CD14-positive monocyte (primary cell): ENCODE measurements around the gene SPAG9. TPM values are rescaled to one million over a fixed set of nuclear protein-coding genes. Genes with fewer than 3 reads are reported as not detected.

Experiments used
- DNase-seq, 3 donors: peaks; one replicate each; pipeline ENCODE4 v3.0.0-alpha.2; 2011 to 2022
- H2AFZ ChIP-seq: 2 replicates; pipeline ENCODE4 v1.6.0; 2012; ENCODE audit warnings: mild to moderate bottlenecking, low read depth, low read length, inconsistent platforms; ENCODE audit not compliant: insufficient read depth, poor library complexity, severe bottlenecking
- H3K27ac ChIP-seq, 2 donors: 1 replicate in 1 of 2; 2 replicates in 1 of 2; pipeline ENCODE4 v1.5.1; 2012 to 2013; ENCODE audit warnings: low read length in 2 of 2, control low read depth in 1 of 2, inconsistent platforms in 1 of 2, low read depth in 1 of 2, mild to moderate bottlenecking in 1 of 2
- H3K27me3 ChIP-seq, 2 donors: one replicate each; pipeline versions ENCODE4 v1.6.0 to v1.6.1; 2011 to 2013; ENCODE audit warnings: low read length in 2 of 2; ENCODE audit not compliant: control insufficient read depth in 2 of 2, insufficient read depth in 2 of 2
- H3K36me3 ChIP-seq, 2 donors: replicated peaks in 1 of 2; 1 replicate in 1 of 2; 2 replicates in 1 of 2; pipeline versions ENCODE4 v1.5.1 to v1.6.1; 2012 to 2013; ENCODE audit warnings: low read length in 2 of 2, control low read depth in 1 of 2, inconsistent platforms in 1 of 2, mild to moderate bottlenecking in 1 of 2; ENCODE audit not compliant: insufficient read depth in 2 of 2, control insufficient read depth in 1 of 2
- H3K4me1 ChIP-seq, 2 donors: 1 replicate in 1 of 2; 2 replicates in 1 of 2; pipeline versions ENCODE4 v1.5.1 to v1.6.1; 2012 to 2013; ENCODE audit warnings: low read length in 2 of 2, control low read depth in 1 of 2, inconsistent platforms in 1 of 2, mild to moderate bottlenecking in 1 of 2, moderate library complexity in 1 of 2; ENCODE audit not compliant: insufficient read depth in 2 of 2, control insufficient read depth in 1 of 2
- H3K4me2 ChIP-seq: replicated peaks from 2 replicates; pipeline ENCODE3; 2012; ENCODE audit warnings: low read length, moderate library complexity, mild to moderate bottlenecking; ENCODE audit not compliant: poor library complexity, severe bottlenecking; ENCODE audit errors: extremely low read depth
- H3K4me3 ChIP-seq, 3 experiments: fragments of 200-600 bp in 1 of 3; sonication (generic) in 1 of 3; replicated peaks in 1 of 3; 1 replicate in 2 of 3; 2 replicates in 1 of 3; pipeline ENCODE4 v1.5.1; 2011 to 2013; ENCODE audit warnings: low read length in 3 of 3, mild to moderate bottlenecking in 3 of 3, control low read depth in 2 of 3, low read depth in 2 of 3, inconsistent platforms in 1 of 3, moderate library complexity in 1 of 3
- H3K79me2 ChIP-seq: 2 replicates; pipeline ENCODE4 v1.6.0; 2012; ENCODE audit warnings: mild to moderate bottlenecking, control low read depth, inconsistent platforms, low read length, moderate library complexity; ENCODE audit not compliant: insufficient read depth
- H3K9ac ChIP-seq: 2 replicates; pipeline ENCODE4 v1.6.0; 2017; ENCODE audit warnings: low read length, mild to moderate bottlenecking; ENCODE audit not compliant: insufficient read depth, poor library complexity, severe bottlenecking
- H3K9me3 ChIP-seq, 2 donors: replicated peaks in 1 of 2; 1 replicate in 1 of 2; 2 replicates in 1 of 2; pipeline versions ENCODE4 v1.5.1 to v1.6.1; 2012 to 2013; ENCODE audit warnings: low read length in 2 of 2, control low read depth in 1 of 2; ENCODE audit not compliant: control insufficient read depth in 1 of 2, insufficient read depth in 1 of 2
- H4K20me1 ChIP-seq: 2 replicates; pipeline ENCODE4 v1.6.0; 2012; ENCODE audit warnings: mild to moderate bottlenecking, low read length, control low read depth, moderate library complexity; ENCODE audit not compliant: insufficient read depth
- H3K27ac Mint-ChIP-seq, 7 donors: one replicate each; pipeline ENCODE4 v1.8.0; 2020; ENCODE audit warnings: mild to moderate bottlenecking in 7 of 7, mixed read lengths in 7 of 7, moderate library complexity in 6 of 7, inconsistent platforms in 2 of 7
- H3K27me3 Mint-ChIP-seq, 3 donors: one replicate each; pipeline ENCODE4 v1.8.0; 2021 to 2022; ENCODE audit warnings: low read depth in 3 of 3, mild to moderate bottlenecking in 3 of 3, mixed read lengths in 3 of 3, moderate library complexity in 3 of 3, inconsistent platforms in 1 of 3
- H3K36me3 Mint-ChIP-seq, 2 donors: one replicate each; pipeline ENCODE4 v1.8.0; 2020; ENCODE audit warnings: mixed read lengths in 2 of 2, inconsistent platforms in 1 of 2, mild to moderate bottlenecking in 1 of 2
- H3K4me1 Mint-ChIP-seq: one replicate; pipeline ENCODE4 v1.8.0; 2020; ENCODE audit warnings: mild to moderate bottlenecking, mixed read lengths
- H3K4me3 Mint-ChIP-seq, 2 donors: one replicate each; pipeline ENCODE4 v1.8.0; 2020; ENCODE audit warnings: mild to moderate bottlenecking in 2 of 2, mixed read lengths in 2 of 2, moderate library complexity in 1 of 2
- H3K9me3 Mint-ChIP-seq, 7 donors: one replicate each; pipeline ENCODE4 v1.8.0; 2020 to 2022; ENCODE audit warnings: mixed read lengths in 7 of 7, mild to moderate bottlenecking in 6 of 7, moderate library complexity in 6 of 7, inconsistent platforms in 2 of 7
- WGBS: methylation state at CpG from one replicate; pipeline ENCODE4 v1.1.5; 2013; ENCODE audit warnings: missing lambda C conversion rate; ENCODE audit not compliant: insufficient coverage; 5-methylcytosine and 5-hydroxymethylcytosine counted together
- intact Hi-C, 2 donors: fragments of 100-400 bp; cut with micrococcal nuclease; formaldehyde crosslinking; loops; one replicate each; pipeline versions ENCODE4 v1.15.0 to v1.15.1; 2023
- polyA plus RNA-seq, 3 donors: library from polyadenylated mRNA; depleted of rRNA in 1 of 3; unstranded in 2 of 3; stranded (reverse) in 1 of 3; fragments of 300-500 nt in 2 of 3; fragments of >200 nt in 1 of 3; fragmentation: Illumina TruSeq in 2 of 3; gene quantifications; 1 replicate in 2 of 3; 2 replicates in 1 of 3; pipeline ENCODE4 v1.2.3, GENCODE V29; 2012 to 2021
- TF ChIP-seq, protein P1 (sequence below): fragments of 200-600 bp; IDR thresholded peaks from one replicate; pipeline ENCODE4 v1.8.0; 2022; ENCODE audit warnings: antibody characterized with exemption, mild to moderate bottlenecking

Gene SPAG9
- polyA plus RNA-seq, 3 donors, result 4.9 to 33.1 (median 8.5) TPM

DNA sequence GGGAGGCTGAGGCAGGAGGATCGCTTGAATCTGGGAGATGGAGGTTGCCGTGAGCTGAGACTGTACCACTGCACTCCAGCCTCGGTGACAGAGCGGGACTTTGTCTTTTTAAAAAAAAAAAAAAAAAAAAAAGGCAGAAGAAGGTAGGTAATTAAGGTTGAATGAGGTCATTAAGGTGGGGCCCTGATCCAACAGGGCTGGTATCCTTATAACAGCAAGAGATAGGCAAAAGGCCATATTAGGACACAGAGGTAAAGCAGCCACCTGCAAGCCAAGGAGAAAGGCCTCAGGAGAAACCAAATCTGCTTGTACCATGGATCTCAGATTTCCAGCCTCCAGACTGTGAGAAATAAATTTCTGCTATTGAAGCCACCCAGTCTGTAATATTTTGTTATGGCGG is 60.3 kb downstream of the SPAG9 start:
- peaks cover 15% of the 10 kb centered on the region in 2 donors for H3K36me3 Mint-ChIP-seq
- no peak overlapping the region for H3K4me3 ChIP-seq
- H3K9me3 ChIP-seq, result no peaks in the 10 kb centered on the region
- no peak overlapping the region for H3K9ac ChIP-seq
- intact Hi-C loops, result loop anchor here in 1 of 2 donors (10.0 kb wide), 1 partner anchor 54 kb away; no protein-coding TSS in a partner anchor
- no peaks in the 10 kb centered on the region for H3K36me3 ChIP-seq
- H3K4me1 ChIP-seq, result no peaks in the 10 kb centered on the region
- H3K27ac Mint-ChIP-seq, result no peak overlapping the region
- DNase-seq, result no peak
- H3K27me3 Mint-ChIP-seq, result peaks cover 0 to 1% (median 0%) of the 10 kb centered on the region in 3 donors
- H3K4me1 Mint-ChIP-seq, result peaks cover 12% of the 10 kb centered on the region
- H3K27ac ChIP-seq, result no peak overlapping the region
- H3K4me3 Mint-ChIP-seq, result no peak overlapping the region
- H3K79me2 ChIP-seq, result peaks cover 62% of the 10 kb centered on the region
- H3K27me3 ChIP-seq, result no peaks in the 10 kb centered on the region
- H4K20me1 ChIP-seq, result peaks cover 85% of the 10 kb centered on the region
- no peak overlapping the region for H3K4me2 ChIP-seq
- no peak overlapping the region for H2AFZ ChIP-seq
- TF ChIP-seq, protein P1, sequence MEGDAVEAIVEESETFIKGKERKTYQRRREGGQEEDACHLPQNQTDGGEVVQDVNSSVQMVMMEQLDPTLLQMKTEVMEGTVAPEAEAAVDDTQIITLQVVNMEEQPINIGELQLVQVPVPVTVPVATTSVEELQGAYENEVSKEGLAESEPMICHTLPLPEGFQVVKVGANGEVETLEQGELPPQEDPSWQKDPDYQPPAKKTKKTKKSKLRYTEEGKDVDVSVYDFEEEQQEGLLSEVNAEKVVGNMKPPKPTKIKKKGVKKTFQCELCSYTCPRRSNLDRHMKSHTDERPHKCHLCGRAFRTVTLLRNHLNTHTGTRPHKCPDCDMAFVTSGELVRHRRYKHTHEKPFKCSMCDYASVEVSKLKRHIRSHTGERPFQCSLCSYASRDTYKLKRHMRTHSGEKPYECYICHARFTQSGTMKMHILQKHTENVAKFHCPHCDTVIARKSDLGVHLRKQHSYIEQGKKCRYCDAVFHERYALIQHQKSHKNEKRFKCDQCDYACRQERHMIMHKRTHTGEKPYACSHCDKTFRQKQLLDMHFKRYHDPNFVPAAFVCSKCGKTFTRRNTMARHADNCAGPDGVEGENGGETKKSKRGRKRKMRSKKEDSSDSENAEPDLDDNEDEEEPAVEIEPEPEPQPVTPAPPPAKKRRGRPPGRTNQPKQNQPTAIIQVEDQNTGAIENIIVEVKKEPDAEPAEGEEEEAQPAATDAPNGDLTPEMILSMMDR, result no peak
- WGBS, result no CpG with 5 or more reads among the region's 5 CpGs
- no peaks in the 10 kb centered on the region for H3K9me3 Mint-ChIP-seq

DNA sequence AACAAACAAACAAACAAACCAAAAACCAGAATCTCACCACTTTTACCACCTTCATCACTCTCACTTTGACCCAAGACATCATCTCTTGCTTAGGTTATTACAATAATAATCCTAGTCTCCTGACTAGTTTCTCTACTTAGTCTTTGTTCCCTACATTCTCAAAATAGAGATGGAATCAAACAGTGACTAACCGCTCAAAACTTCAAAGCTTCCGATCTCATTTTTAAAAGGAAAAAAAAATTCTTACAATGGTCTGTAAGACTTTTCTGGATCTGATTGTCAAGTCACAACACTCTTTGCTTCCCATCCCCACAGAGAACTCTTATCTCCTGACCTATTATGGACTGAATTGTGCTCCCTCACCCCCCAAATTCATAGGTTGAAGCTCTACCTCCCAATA is 60.9 kb downstream of the SPAG9 start:
- Histone ChIP-seq H3K9ac (no peak overlapping the region), H3K4me3 (no peak overlapping the region), H3K4me1 (no peaks in the 10 kb centered on the region), H4K20me1 (peaks cover 85% of the 10 kb centered on the region), H2AFZ (no peak overlapping the region), H3K79me2 (peaks cover 61% of the 10 kb centered on the region), H3K9me3 (no peaks in the 10 kb centered on the region), H3K27me3 (no peaks in the 10 kb centered on the region), H3K36me3 (peaks cover 0 to 4% of the 10 kb centered on the region in 2 donors), H3K4me2 (no peak overlapping the region), H3K27ac (no peak overlapping the region)
- intact Hi-C loops, result loop anchor here in 1 of 2 donors (10.0 kb wide), 1 partner anchor 55 kb away; no protein-coding TSS in a partner anchor
- peak overlapping the region in 2 of 7 donors; percentile 8 to 58 for H3K27ac Mint-ChIP-seq
- no CpG with 5 or more reads among the region's 2 CpGs for WGBS
- peaks cover 12% of the 10 kb centered on the region for H3K4me1 Mint-ChIP-seq
- no peaks in the 10 kb centered on the region for H3K9me3 Mint-ChIP-seq
- H3K4me3 Mint-ChIP-seq, result no peak overlapping the region
- peaks cover 16% of the 10 kb centered on the region in 2 donors for H3K36me3 Mint-ChIP-seq
- peaks cover 0 to 1% (median 0%) of the 10 kb centered on the region in 3 donors for H3K27me3 Mint-ChIP-seq
- no peak for DNase-seq
- TF ChIP-seq, protein P1, result no peak
